Skeletal muscle tissue (tissue), 4 donors: ENCODE data around the gene CD19. TPM values are rescaled to one million over a fixed set of nuclear protein-coding genes. Genes with fewer than 3 reads are reported as not detected.
"Not testable (repeated sequence)": the region's sequence is repeated elsewhere in the genome, so short reads cannot be mapped to it uniquely, and the experiment has no call there.

Source experiments
- H3K27ac ChIP-seq: one replicate; pipeline ENCODE4 v1.7.0; 2013; ENCODE audit warnings: mild to moderate bottlenecking, low read depth, low read length, inconsistent platforms
- H3K27me3 ChIP-seq, 3 donors: one replicate each; pipeline ENCODE4 v1.7.0; 2013; ENCODE audit warnings: low read length in 3 of 3; ENCODE audit not compliant: control insufficient read depth in 3 of 3, insufficient read depth in 3 of 3
- H3K36me3 ChIP-seq, 3 donors: one replicate each; pipeline ENCODE4 v1.7.0; 2013; ENCODE audit warnings: low read length in 3 of 3; ENCODE audit not compliant: control insufficient read depth in 3 of 3, insufficient read depth in 3 of 3
- H3K4me1 ChIP-seq, 3 donors: one replicate each; pipeline ENCODE4 v1.7.0; 2013; ENCODE audit warnings: low read length in 3 of 3, mild to moderate bottlenecking in 3 of 3; ENCODE audit not compliant: control insufficient read depth in 3 of 3, insufficient read depth in 3 of 3
- H3K4me3 ChIP-seq, 3 donors: one replicate each; pipeline ENCODE4 v1.7.0; 2013; ENCODE audit warnings: low read length in 3 of 3
- H3K9ac ChIP-seq, 3 donors: one replicate each; pipeline ENCODE4 v1.7.0; 2013; ENCODE audit warnings: low read length in 3 of 3, mild to moderate bottlenecking in 3 of 3, moderate library complexity in 2 of 3, low read depth in 1 of 3
- H3K9me3 ChIP-seq, 3 donors: one replicate each; pipeline ENCODE4 v1.7.0; 2013; ENCODE audit warnings: low read length in 3 of 3; ENCODE audit not compliant: control insufficient read depth in 3 of 3
- total RNA-seq: library from RNA; depleted of rRNA; stranded (reverse); fragments of >200 nt; gene quantifications from one replicate; pipeline ENCODE4 v1.2.3, GENCODE V29; 2014
- donor health status: Osteomylitis.

Gene CD19
- total RNA-seq, 1 donor from 2014 or later, result 2.1 TPM

DNA sequence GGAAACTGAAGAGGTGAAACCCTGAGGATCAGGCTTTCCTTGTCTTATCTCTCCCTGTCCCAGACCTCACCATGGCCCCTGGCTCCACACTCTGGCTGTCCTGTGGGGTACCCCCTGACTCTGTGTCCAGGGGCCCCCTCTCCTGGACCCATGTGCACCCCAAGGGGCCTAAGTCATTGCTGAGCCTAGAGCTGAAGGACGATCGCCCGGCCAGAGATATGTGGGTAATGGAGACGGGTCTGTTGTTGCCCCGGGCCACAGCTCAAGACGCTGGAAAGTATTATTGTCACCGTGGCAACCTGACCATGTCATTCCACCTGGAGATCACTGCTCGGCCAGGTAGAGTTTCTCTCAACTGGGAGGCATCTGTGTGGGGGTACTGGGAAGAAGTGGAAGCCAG, 1.4 kb downstream of the CD19 start:
- Histone ChIP-seq H3K4me1 (peaks cover 0 to 2% (median 0%) of the 10 kb centered on the region in 3 donors), H3K9ac (no peak overlapping the region), H3K9me3 (no peaks in the 10 kb centered on the region), H3K4me3 (no peak overlapping the region), H3K36me3 (no peaks in the 10 kb centered on the region), H3K27ac (no peak overlapping the region), H3K27me3 (peaks cover 0 to 4% (median 0%) of the 10 kb centered on the region in 3 donors)

DNA sequence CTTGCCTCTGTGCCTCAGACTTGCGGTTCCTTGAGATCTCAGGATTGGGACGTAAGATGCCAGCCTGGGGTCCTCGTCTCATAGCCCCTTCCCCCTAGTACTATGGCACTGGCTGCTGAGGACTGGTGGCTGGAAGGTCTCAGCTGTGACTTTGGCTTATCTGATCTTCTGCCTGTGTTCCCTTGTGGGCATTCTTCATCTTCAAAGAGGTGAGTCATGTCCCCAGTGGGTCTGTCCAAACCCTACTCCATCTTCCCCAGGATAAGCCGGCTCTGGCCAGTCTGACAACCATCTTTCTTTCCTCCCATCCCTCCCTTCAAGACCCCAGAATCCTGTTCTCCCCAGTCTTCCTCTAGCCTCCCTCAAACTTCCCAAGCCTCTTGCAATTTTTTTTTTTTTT, 3.6 kb downstream of the CD19 start:
- Histone ChIP-seq H3K27me3 (peaks cover 0 to 4% (median 0%) of the 10 kb centered on the region in 3 donors), H3K4me3 (no peak overlapping the region), H3K27ac (no peak overlapping the region), H3K36me3 (no peaks in the 10 kb centered on the region), H3K9ac (no peak overlapping the region), H3K4me1 (peaks cover 0 to 2% (median 0%) of the 10 kb centered on the region in 3 donors), H3K9me3 (no peaks in the 10 kb centered on the region)

DNA sequence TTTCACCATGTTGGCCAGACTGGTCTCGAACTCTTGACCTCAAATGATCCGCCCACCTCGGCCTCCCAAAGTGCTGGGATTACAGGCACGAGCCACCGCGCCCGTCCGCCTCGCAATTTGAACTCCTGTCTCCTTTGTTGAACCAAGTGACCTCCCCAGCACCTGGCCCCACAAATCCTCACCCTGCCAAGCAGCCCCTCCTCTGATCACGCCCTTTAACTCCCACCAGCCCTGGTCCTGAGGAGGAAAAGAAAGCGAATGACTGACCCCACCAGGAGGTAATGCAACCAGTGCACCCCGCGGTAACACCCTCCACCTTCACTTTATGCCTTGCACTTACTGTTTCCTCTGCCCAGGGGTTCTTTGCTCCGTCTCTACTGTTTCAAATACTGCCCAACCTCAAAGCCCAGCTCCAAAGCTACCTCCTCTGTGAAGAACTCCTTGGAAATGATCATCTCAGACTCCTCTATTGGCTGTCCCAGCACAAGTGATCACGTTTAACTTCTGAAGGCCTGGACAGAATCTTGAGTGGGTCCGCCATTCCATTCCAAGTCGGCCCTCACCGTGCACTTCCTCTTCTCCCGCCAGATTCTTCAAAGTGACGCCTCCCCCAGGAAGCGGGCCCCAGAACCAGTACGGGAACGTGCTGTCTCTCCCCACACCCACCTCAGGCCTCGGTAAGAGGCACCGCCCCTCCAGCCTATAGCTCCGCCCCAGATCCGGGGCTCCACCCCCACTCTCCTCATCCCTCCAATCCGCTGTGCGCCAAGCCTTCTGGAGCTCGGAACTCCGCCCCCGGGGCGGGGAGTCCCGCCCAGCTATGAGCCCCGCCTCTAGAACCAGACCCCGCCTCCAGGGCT, 4.4 kb downstream of the CD19 start:
- H3K27ac ChIP-seq, result no peak overlapping the region
- H3K9me3 ChIP-seq, result no peaks in the 10 kb centered on the region
- no peaks in the 10 kb centered on the region for H3K36me3 ChIP-seq
- peaks cover 0 to 2% (median 0%) of the 10 kb centered on the region in 3 donors for H3K4me1 ChIP-seq
- peak overlapping the region in 1 of 3 donors; percentile 12 for H3K9ac ChIP-seq
- peaks cover 0 to 4% (median 0%) of the 10 kb centered on the region in 3 donors for H3K27me3 ChIP-seq
- H3K4me3 ChIP-seq, result peak overlapping the region in 2 of 3 donors; percentile 16 to 54

DNA sequence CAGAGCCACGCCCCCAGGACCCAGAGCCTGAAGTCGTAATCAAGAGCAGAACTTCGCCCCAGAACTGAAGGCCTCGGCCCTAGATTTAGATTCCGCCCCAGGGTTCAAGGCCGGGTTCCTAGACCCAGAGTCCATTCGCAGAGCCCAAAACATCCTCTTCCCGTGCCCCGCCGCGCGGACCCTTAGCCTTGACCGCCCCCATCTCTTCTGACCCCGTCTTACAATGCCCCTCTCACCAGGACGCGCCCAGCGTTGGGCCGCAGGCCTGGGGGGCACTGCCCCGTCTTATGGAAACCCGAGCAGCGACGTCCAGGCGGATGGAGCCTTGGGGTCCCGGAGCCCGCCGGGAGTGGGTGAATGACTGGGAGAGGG, 5.0 kb downstream of the CD19 start:
- no peaks in the 10 kb centered on the region for H3K36me3 ChIP-seq
- peaks cover 0 to 4% (median 0%) of the 10 kb centered on the region in 3 donors for H3K27me3 ChIP-seq
- H3K27ac ChIP-seq, result no peak overlapping the region
- H3K9ac ChIP-seq, result no peak overlapping the region
- H3K4me1 ChIP-seq, result peaks cover 0 to 2% (median 0%) of the 10 kb centered on the region in 3 donors
- H3K9me3 ChIP-seq, result no peaks in the 10 kb centered on the region
- H3K4me3 ChIP-seq, result no peak overlapping the region

DNA sequence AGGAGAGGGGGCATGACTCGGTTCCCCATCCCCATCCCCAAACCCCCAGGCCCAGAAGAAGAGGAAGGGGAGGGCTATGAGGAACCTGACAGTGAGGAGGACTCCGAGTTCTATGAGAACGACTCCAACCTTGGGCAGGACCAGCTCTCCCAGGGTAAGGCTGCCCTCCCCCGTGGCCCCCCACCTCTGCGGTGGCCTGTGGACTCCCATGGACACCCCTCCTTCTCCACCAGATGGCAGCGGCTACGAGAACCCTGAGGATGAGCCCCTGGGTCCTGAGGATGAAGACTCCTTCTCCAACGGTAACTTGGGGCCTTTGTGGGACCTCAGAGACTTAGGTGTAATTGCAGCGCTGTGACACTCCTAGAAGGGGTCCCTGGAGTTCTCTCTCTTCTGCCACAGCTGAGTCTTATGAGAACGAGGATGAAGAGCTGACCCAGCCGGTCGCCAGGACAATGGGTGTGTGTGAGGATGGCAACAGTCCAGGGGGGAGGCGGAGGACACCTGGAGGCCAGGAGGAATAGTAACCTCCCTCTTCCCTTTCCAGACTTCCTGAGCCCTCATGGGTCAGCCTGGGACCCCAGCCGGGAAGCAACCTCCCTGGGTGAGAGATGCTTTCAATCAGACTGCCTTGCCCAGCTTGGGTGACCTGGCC, 5.6 kb downstream of the CD19 start:
- H3K4me3 ChIP-seq, result no peak overlapping the region
- H3K9ac ChIP-seq, result no peak overlapping the region
- H3K27me3 ChIP-seq, result peaks cover 0 to 4% (median 0%) of the 10 kb centered on the region in 3 donors
- peaks cover 0 to 2% (median 0%) of the 10 kb centered on the region in 3 donors for H3K4me1 ChIP-seq
- H3K27ac ChIP-seq, result no peak overlapping the region
- H3K9me3 ChIP-seq, result no peaks in the 10 kb centered on the region
- H3K36me3 ChIP-seq, result no peaks in the 10 kb centered on the region

DNA sequence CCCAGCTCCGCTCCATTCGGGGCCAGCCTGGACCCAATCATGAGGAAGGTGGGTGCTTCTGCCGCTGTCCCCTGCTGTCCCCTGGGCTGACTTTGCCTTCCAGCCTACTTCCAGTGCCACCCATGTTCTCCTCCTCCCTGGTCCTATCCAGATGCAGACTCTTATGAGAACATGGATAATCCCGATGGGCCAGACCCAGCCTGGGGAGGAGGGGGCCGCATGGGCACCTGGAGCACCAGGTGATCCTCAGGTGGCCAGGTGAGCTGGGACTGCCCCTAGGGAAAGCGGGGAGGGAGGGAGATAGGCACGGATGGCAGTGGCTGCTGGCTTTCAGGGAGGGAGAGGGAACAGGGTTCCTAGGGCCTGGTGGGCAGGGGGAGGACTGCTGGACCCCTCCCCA, 7.0 kb downstream of the CD19 start:
- Histone ChIP-seq H3K4me3 (no peak overlapping the region), H3K27me3 (peaks cover 0 to 4% (median 0%) of the 10 kb centered on the region in 3 donors), H3K27ac (no peak overlapping the region), H3K4me1 (peaks cover 0 to 2% (median 0%) of the 10 kb centered on the region in 3 donors), H3K9me3 (no peaks in the 10 kb centered on the region), H3K9ac (no peak overlapping the region), H3K36me3 (no peaks in the 10 kb centered on the region)

DNA sequence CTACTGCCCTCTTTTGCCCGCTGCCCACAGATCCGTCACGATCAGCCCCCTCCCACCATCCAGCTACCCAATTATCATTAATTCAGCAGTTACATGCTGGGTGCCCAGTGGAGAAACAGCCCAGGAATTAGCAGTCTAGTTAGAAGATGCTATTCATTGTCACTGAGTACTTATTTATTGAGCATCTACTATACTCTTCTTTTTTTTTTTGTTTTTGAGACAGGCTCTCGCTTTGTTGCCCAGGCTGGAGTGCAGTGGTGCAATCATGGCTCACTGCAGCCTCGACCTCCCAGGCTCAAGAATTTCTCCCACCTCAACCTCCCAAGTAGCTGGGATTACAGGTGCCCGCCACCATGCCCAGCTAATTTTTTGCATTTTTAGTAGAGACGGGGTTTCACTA, 8.1 kb downstream of the CD19 start:
- H3K36me3 ChIP-seq, H3K9ac ChIP-seq, H3K27me3 ChIP-seq, H3K27ac ChIP-seq, H3K4me3 ChIP-seq, H3K9me3 ChIP-seq, H3K4me1 ChIP-seq: not testable (repeated sequence)

DNA sequence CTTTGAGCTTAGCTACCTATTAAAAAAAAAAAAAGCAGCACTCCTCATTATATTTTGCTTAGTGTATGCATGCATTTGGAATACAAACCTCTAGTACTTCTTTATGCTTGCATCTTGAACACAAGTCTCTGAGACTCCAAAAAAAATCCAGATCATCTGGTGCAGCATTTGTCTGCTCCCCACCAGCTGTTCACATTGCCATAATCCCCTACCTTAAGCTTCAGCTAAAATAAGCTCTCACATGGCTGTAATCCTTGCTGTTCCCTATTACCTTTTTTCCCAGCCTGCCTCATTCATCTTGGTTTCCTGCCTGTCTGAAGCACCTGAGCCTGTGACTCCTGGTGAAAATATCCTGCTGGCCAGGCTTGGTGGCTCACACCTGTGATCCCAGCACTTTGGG, 11.5 kb downstream of the CD19 start:
- Histone ChIP-seq H3K9me3 (no peaks in the 10 kb centered on the region), H3K9ac (no peak overlapping the region), H3K36me3 (no peaks in the 10 kb centered on the region), H3K4me3 (no peak overlapping the region), H3K27ac (no peak overlapping the region), H3K4me1 (peaks cover 7 to 12% (median 9%) of the 10 kb centered on the region in 3 donors), H3K27me3 (no peaks in the 10 kb centered on the region)

DNA sequence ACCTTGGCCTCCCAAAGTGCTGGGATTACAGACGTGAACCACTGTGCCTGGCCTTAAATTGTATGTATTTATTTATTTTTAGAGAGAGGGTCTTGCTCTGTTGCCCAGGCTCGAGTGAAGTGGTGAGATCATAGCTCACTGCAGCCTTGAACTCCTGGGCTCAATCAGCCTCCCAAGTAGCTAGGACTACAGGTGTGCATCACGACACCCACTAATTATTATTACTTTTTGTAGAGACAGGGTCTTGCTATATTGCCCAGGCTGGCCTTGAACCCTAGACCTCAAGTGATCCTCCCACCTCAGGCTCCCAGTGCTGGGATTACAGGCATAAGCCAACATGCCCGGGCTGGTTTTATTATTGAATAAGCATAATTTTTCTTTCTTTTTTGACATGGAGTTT, 14.9 kb downstream of the CD19 start:
- no peak overlapping the region for H3K9ac ChIP-seq
- no peaks in the 10 kb centered on the region for H3K36me3 ChIP-seq
- H3K9me3 ChIP-seq, result no peaks in the 10 kb centered on the region
- no peak overlapping the region for H3K4me3 ChIP-seq
- peaks cover 15 to 18% (median 16%) of the 10 kb centered on the region in 3 donors for H3K4me1 ChIP-seq
- no peaks in the 10 kb centered on the region for H3K27me3 ChIP-seq
- H3K27ac ChIP-seq, result no peak overlapping the region
